Fibroblast of villous mesenchyme (primary cell): ENCODE data around the gene HIGD1C. TPM values are rescaled to one million over a fixed set of nuclear protein-coding genes. Genes with fewer than 3 reads are reported as not detected.
A peak's percentile ranks its signal among the peaks of the same experiment; 100 is the strongest.

Experiments
- DNase-seq: peaks from one replicate; pipeline ENCODE4 v3.0.0-alpha.2; 2010; ENCODE audit warnings: low read depth
- H3K4me3 ChIP-seq: 2 replicates; pipeline ENCODE4 v1.5.1; 2011; ENCODE audit warnings: low read depth, mild to moderate bottlenecking, low read length
- total RNA-seq: library from RNA; depleted of rRNA; stranded (reverse); fragments of >200 nt; gene quantifications from 2 replicates; pipeline ENCODE4 v1.2.3, GENCODE V29; 2012
- TF ChIP-seq, protein P1 (sequence below): IDR thresholded peaks from 2 replicates; pipeline ENCODE4 v1.5.1; 2012; ENCODE audit warnings: low read depth, mild to moderate bottlenecking, low read length; ENCODE audit not compliant: insufficient read depth

Gene HIGD1C
- total RNA-seq, 1 donor, result not detected

DNA sequence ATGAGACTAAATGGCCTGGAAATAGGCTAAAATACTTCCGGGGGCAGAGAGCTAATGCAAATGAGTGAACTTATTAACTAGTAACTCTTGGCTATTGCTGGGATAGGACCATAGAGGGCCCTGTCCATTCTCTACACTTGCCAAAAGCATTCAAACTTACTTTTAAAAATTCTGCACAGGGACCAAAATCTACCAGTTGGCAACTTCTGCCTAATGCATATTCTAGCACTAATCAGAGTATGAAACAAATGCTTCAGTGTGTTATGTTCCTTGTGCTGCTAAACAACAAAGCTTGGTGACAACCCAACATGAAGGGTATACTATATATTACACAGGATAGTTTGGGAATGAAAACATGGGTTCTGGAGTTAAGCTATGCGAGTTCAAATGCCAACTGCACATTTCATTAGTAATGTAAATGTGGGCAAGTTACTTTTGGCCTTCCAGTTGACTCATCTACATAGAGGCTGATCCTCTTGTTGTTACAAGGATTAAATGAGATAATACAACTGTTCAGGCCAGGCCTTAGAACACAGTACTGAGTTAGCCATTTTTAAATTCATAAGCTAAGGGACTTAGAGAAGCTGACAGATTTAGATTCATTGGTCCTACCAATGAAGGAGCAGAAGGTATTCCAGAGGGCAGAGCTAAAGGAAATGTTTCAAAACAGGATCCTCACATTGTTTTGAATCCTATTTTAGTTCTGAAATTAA lies 32.4 kb downstream of the HIGD1C start:
- TF ChIP-seq, protein P1, sequence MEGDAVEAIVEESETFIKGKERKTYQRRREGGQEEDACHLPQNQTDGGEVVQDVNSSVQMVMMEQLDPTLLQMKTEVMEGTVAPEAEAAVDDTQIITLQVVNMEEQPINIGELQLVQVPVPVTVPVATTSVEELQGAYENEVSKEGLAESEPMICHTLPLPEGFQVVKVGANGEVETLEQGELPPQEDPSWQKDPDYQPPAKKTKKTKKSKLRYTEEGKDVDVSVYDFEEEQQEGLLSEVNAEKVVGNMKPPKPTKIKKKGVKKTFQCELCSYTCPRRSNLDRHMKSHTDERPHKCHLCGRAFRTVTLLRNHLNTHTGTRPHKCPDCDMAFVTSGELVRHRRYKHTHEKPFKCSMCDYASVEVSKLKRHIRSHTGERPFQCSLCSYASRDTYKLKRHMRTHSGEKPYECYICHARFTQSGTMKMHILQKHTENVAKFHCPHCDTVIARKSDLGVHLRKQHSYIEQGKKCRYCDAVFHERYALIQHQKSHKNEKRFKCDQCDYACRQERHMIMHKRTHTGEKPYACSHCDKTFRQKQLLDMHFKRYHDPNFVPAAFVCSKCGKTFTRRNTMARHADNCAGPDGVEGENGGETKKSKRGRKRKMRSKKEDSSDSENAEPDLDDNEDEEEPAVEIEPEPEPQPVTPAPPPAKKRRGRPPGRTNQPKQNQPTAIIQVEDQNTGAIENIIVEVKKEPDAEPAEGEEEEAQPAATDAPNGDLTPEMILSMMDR, result no peak
- H3K4me3 ChIP-seq, result no peak overlapping the region
- DNase-seq, result peak; percentile 23

GRCh38 chr12:50985322-50985721 lies 33.0 kb downstream of the HIGD1C start:
- TF ChIP-seq, protein P1, result no peak
- DNase-seq, result peak; percentile 78
- H3K4me3 ChIP-seq, result no peak overlapping the region

- DNase-seq, result peak; percentile 78
- TF ChIP-seq, protein P1, result peak; percentile 66
- no peak overlapping the region for H3K4me3 ChIP-seq
Observed at GRCh38 chr12:50986966-50987737, 34.8 kb downstream of the HIGD1C start.

DNA sequence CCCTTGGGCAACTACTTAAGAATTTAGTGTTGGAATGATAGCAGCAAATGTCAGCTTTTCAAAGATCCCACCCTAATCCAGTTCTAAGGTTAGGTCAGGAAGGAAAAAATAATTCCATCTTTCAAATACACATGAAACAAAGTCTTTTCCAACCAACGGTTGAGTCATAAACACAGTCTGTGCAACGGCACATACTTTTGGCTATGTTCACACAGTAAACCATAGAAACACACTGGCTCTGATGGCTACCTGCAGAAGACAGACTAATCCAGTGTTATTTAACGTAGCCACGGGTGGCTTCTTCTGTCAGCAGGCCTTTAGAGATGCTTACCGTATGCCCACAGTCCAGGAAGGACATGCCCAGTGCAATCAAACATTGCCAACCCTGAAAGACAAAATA lies 35.7 kb downstream of the HIGD1C start:
- no peak for DNase-seq
- TF ChIP-seq, protein P1, result no peak
- H3K4me3 ChIP-seq, result no peak overlapping the region

DNA sequence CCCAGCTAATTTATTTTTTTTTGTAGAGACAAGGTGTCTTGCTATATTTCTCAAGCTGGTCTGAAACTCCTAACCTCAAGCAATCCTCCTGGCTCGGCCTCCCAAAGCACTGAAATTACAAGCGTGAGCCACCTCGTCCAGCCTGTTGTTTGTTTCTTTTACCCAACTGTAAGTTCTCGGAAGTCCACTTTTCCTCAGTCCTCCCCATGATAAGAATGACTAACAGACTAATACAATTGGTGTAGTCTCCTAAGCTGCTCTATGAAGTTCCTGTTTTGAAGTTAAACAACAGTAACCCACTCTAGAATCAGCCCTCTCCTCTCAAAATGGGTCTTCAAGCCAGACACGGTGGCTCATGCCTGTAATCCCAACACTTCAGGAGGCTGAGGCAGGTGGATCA lies 36.5 kb downstream of the HIGD1C start:
- H3K4me3 ChIP-seq, result no peak overlapping the region
- DNase-seq, result no peak
- TF ChIP-seq, protein P1, result no peak

DNA sequence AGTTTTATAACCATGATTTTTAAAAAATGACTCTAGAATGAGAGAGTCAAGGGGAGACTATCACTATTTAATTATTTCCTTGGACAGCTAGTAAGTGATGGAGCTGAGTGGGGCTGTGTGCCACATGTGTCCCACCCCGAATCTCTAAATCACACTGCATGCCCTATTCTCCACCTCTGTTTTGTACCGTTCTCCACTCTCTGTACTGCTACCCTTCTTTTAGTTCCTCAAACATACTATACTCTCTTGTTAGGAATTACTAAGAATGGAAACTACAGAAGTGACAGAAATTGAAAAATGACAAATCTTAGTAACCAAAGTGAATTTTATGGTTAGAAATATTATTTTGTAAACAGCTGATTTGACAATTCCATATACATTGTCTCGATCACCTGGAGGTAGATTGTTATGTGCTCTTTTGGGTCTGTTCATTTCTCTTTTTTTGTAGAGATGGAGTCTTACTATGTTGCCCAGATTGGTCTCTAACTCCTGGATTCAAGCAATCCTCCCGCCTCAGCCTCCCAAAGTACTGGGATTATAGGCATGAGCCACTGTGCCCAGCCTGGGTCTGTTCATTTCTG lies 37.9 kb downstream of the HIGD1C start:
- TF ChIP-seq, protein P1, result no peak
- no peak overlapping the region for H3K4me3 ChIP-seq
- DNase-seq, result no peak
